ENCODE results near the gene ZEB1. TPM values are rescaled to one million over a fixed set of nuclear protein-coding genes. Genes with fewer than 3 reads are reported as not detected.

The ZEB1 gene
- total RNA-seq = 10 to 100 TPM; 36.1 to 46.2 TPM

GRCh38 chr10:31318854-31319601, at the start of gene ZEB1:
Gene ZEB1 (plus strand): TSS chr10:31319216. CDS start chr10:31319235, 19 bp downstream.
- ChIA-PET POLR2A (no interaction called here), CTCF (no interaction called here)
- Mint-ChIP-seq H3K4me3 (peak within 1 kb of the TSS; percentile 94), H3K36me3 (ENCODE audit: low read depth) (peaks cover 13% of the 10 kb centered on the region), H3K27me3 (no peaks in the 10 kb centered on the region), H3K4me1 (peaks cover 43% of the 10 kb centered on the region), H3K27ac (peak within 1 kb of the TSS; percentile 99), H3K9me3 (no peaks in the 10 kb centered on the region)
- peak; percentile 95 for DNase-seq

- ChIA-PET CTCF (no interaction called here), POLR2A (no interaction called here)
- H3K4me1 Mint-ChIP-seq = no peaks in the 10 kb centered on the region
- H3K36me3 Mint-ChIP-seq (ENCODE audit: low read depth) = no peaks in the 10 kb centered on the region
- no peak overlapping the region for H3K4me3 Mint-ChIP-seq
- DNase-seq = no peak
- peaks cover 14% of the 10 kb centered on the region for H3K9me3 Mint-ChIP-seq
- H3K27me3 Mint-ChIP-seq = no peaks in the 10 kb centered on the region
- H3K27ac Mint-ChIP-seq = no peak overlapping the region
Measured at GRCh38 chr10:31270954-31271353, 48.1 kb upstream of the ZEB1 start.

- H3K36me3 Mint-ChIP-seq (ENCODE audit: low read depth) = no peaks in the 10 kb centered on the region
- no peaks in the 10 kb centered on the region for H3K4me1 Mint-ChIP-seq
- no peaks in the 10 kb centered on the region for H3K27me3 Mint-ChIP-seq
- no peak overlapping the region for H3K4me3 Mint-ChIP-seq
- ChIA-PET POLR2A (no interaction called here), CTCF (no interaction called here)
- H3K9me3 Mint-ChIP-seq = peaks cover 14% of the 10 kb centered on the region
- no peak for DNase-seq
- H3K27ac Mint-ChIP-seq = no peak overlapping the region
Measured at GRCh38 chr10:31272841-31273240, 46.2 kb upstream of the ZEB1 start.

GRCh38 chr10:31273789-31274188, 45.2 kb upstream of the ZEB1 start:
- no peak overlapping the region for H3K27ac Mint-ChIP-seq
- no peaks in the 10 kb centered on the region for H3K4me1 Mint-ChIP-seq
- H3K36me3 Mint-ChIP-seq (ENCODE audit: low read depth) = no peaks in the 10 kb centered on the region
- DNase-seq = no peak
- peaks cover 14% of the 10 kb centered on the region for H3K9me3 Mint-ChIP-seq
- ChIA-PET CTCF (interaction anchor here (1.2 kb wide), 1 partner anchor 9 kb away, joined by 3 read pairs; no protein-coding TSS in a partner anchor), POLR2A (no interaction called here)
- no peak overlapping the region for H3K4me3 Mint-ChIP-seq
- H3K27me3 Mint-ChIP-seq = no peaks in the 10 kb centered on the region

- no peak for DNase-seq
- ChIA-PET POLR2A (no interaction called here), CTCF (interaction anchor here (1.2 kb wide), 1 partner anchor 9 kb away, joined by 3 read pairs; no protein-coding TSS in a partner anchor)
- H3K4me3 Mint-ChIP-seq = no peak overlapping the region
- H3K27ac Mint-ChIP-seq = no peak overlapping the region
- peaks cover 3% of the 10 kb centered on the region for H3K27me3 Mint-ChIP-seq
- no peaks in the 10 kb centered on the region for H3K4me1 Mint-ChIP-seq
- H3K36me3 Mint-ChIP-seq (ENCODE audit: low read depth) = no peaks in the 10 kb centered on the region
- H3K9me3 Mint-ChIP-seq = peaks cover 14% of the 10 kb centered on the region
Measured at GRCh38 chr10:31274310-31274709, 44.7 kb upstream of the ZEB1 start.

- H3K36me3 Mint-ChIP-seq (ENCODE audit: low read depth) = no peaks in the 10 kb centered on the region
- ChIA-PET CTCF (interaction anchor here (0.6 to 1.7 kb wide), 2 partner anchors 12 to 999 kb away, joined by 3 read pairs; no protein-coding TSS in a partner anchor), POLR2A (no interaction called here)
- H3K4me1 Mint-ChIP-seq = no peaks in the 10 kb centered on the region
- no peak overlapping the region for H3K4me3 Mint-ChIP-seq
- H3K27ac Mint-ChIP-seq = no peak overlapping the region
- peaks cover 7% of the 10 kb centered on the region for H3K9me3 Mint-ChIP-seq
- H3K27me3 Mint-ChIP-seq = peaks cover 11% of the 10 kb centered on the region
- DNase-seq = no peak
Measured at GRCh38 chr10:31278279-31278941, 40.6 kb upstream of the ZEB1 start.

- Mint-ChIP-seq H3K9me3 (peaks cover 7% of the 10 kb centered on the region), H3K27ac (no peak overlapping the region), H3K4me3 (no peak overlapping the region), H3K4me1 (no peaks in the 10 kb centered on the region), H3K27me3 (peaks cover 11% of the 10 kb centered on the region), H3K36me3 (ENCODE audit: low read depth) (no peaks in the 10 kb centered on the region)
- ChIA-PET CTCF (no interaction called here), POLR2A (no interaction called here)
- DNase-seq = no peak
Measured at GRCh38 chr10:31280972-31281371, 38.0 kb upstream of the ZEB1 start.

- H3K27ac Mint-ChIP-seq = no peak overlapping the region
- no peak for DNase-seq
- no peak overlapping the region for H3K4me3 Mint-ChIP-seq
- CTCF ChIA-PET = no interaction called here
- peaks cover 1% of the 10 kb centered on the region for H3K27me3 Mint-ChIP-seq
- H3K4me1 Mint-ChIP-seq = peaks cover 2% of the 10 kb centered on the region
- peaks cover 2% of the 10 kb centered on the region for H3K9me3 Mint-ChIP-seq
- POLR2A ChIA-PET = no interaction called here
- peaks cover 5% of the 10 kb centered on the region for H3K36me3 Mint-ChIP-seq (ENCODE audit: low read depth)
Measured at GRCh38 chr10:31288001-31288400, 31.0 kb upstream of the ZEB1 start.

- Mint-ChIP-seq H3K27ac (no peak overlapping the region), H3K4me3 (no peak overlapping the region), H3K9me3 (peaks cover 2% of the 10 kb centered on the region), H3K27me3 (no peaks in the 10 kb centered on the region), H3K36me3 (ENCODE audit: low read depth) (peaks cover 5% of the 10 kb centered on the region), H3K4me1 (peaks cover 2% of the 10 kb centered on the region)
- ChIA-PET POLR2A (no interaction called here), CTCF (no interaction called here)
- no peak for DNase-seq
Measured at GRCh38 chr10:31288962-31289361, 30.1 kb upstream of the ZEB1 start.

- peaks cover 2% of the 10 kb centered on the region for H3K9me3 Mint-ChIP-seq
- ChIA-PET CTCF (interaction anchor here (1.1 kb wide), 2 partner anchors 11 to 100 kb away, joined by 3 read pairs; no protein-coding TSS in a partner anchor), POLR2A (no interaction called here)
- no peak for DNase-seq
- peaks cover 2% of the 10 kb centered on the region for H3K4me1 Mint-ChIP-seq
- H3K27me3 Mint-ChIP-seq = no peaks in the 10 kb centered on the region
- H3K27ac Mint-ChIP-seq = no peak overlapping the region
- peaks cover 5% of the 10 kb centered on the region for H3K36me3 Mint-ChIP-seq (ENCODE audit: low read depth)
- no peak overlapping the region for H3K4me3 Mint-ChIP-seq
Measured at GRCh38 chr10:31290386-31290785, 28.6 kb upstream of the ZEB1 start.

GRCh38 chr10:31291123-31291522, 27.9 kb upstream of the ZEB1 start:
- H3K4me3 Mint-ChIP-seq = no peak overlapping the region
- no peak for DNase-seq
- no peak overlapping the region for H3K27ac Mint-ChIP-seq
- H3K27me3 Mint-ChIP-seq = no peaks in the 10 kb centered on the region
- peaks cover 5% of the 10 kb centered on the region for H3K36me3 Mint-ChIP-seq (ENCODE audit: low read depth)
- peaks cover 2% of the 10 kb centered on the region for H3K4me1 Mint-ChIP-seq
- CTCF ChIA-PET = interaction anchor here (1.1 kb wide), 1 partner anchor 12 kb away, joined by 3 read pairs; no protein-coding TSS in a partner anchor
- POLR2A ChIA-PET = no interaction called here
- H3K9me3 Mint-ChIP-seq = peaks cover 2% of the 10 kb centered on the region

GRCh38 chr10:31294558-31294957, 24.5 kb upstream of the ZEB1 start:
- ChIA-PET POLR2A (no interaction called here), CTCF (no interaction called here)
- DNase-seq = no peak
- Mint-ChIP-seq H3K4me1 (peaks cover 7% of the 10 kb centered on the region), H3K9me3 (no peaks in the 10 kb centered on the region), H3K27me3 (no peaks in the 10 kb centered on the region), H3K27ac (no peak overlapping the region), H3K36me3 (ENCODE audit: low read depth) (peaks cover 2% of the 10 kb centered on the region), H3K4me3 (no peak overlapping the region)

GRCh38 chr10:31296754-31297153, 22.3 kb upstream of the ZEB1 start:
- CTCF ChIA-PET = no interaction called here
- H3K4me3 Mint-ChIP-seq = no peak overlapping the region
- H3K4me1 Mint-ChIP-seq = peaks cover 7% of the 10 kb centered on the region
- no peak for DNase-seq
- peaks cover 2% of the 10 kb centered on the region for H3K36me3 Mint-ChIP-seq (ENCODE audit: low read depth)
- H3K27me3 Mint-ChIP-seq = no peaks in the 10 kb centered on the region
- POLR2A ChIA-PET = no interaction called here
- no peaks in the 10 kb centered on the region for H3K9me3 Mint-ChIP-seq
- H3K27ac Mint-ChIP-seq = no peak overlapping the region
